Body of pancreas (tissue), 4 donors: ENCODE measurements around the gene SYCP3. TPM values are rescaled to one million over a fixed set of nuclear protein-coding genes. Genes with fewer than 3 reads are reported as not detected.

ENCODE experiments used
- ATAC-seq: fragments of 150-250 bp; one replicate; pipeline ENCODE4 v1.9.1; 2016
- DNase-seq, 4 donors: peaks; one replicate each; pipeline ENCODE4 v3.0.0-alpha.2; 2019
- H3K27ac ChIP-seq, 4 donors: fragments of 200-600 bp; sonication (generic); 1 replicate in 3 of 4; 2 replicates in 1 of 4; pipeline versions ENCODE4 v1.5.1 to v1.6.1; 2016 to 2019; ENCODE audit warnings: mild to moderate bottlenecking in 1 of 4, mixed read lengths in 1 of 4, moderate library complexity in 1 of 4
- H3K27me3 ChIP-seq, 2 donors: fragments of 200-600 bp; sonication (generic); one replicate each; pipeline ENCODE4 v1.6.0; 2016; ENCODE audit warnings: mild to moderate bottlenecking in 1 of 2
- H3K36me3 ChIP-seq, 2 donors: fragments of 200-600 bp; sonication (generic); replicated peaks in 1 of 2; 2 replicates each; pipeline ENCODE4 v1.5.1; 2016; ENCODE audit warnings: low read depth in 2 of 2; ENCODE audit not compliant: insufficient read depth in 1 of 2
- H3K4me1 ChIP-seq: fragments of 200-600 bp; sonication (generic); one replicate; pipeline ENCODE4 v1.6.0; 2016
- H3K4me3 ChIP-seq, 2 donors: fragments of 200-600 bp; sonication (generic); 1 replicate in 1 of 2; 2 replicates in 1 of 2; pipeline ENCODE4 v1.5.1; 2016 to 2019
- H3K9me3 ChIP-seq, 3 donors: fragments of 200-600 bp; sonication (generic); 1 replicate in 2 of 3; 2 replicates in 1 of 3; pipeline ENCODE4 v1.5.1; 2016
- POLR2A ChIP-seq, 3 donors: fragments of 450-650 bp; IDR thresholded peaks; one replicate each; pipeline ENCODE4 v1.6.1; 2016; ENCODE audit warnings: antibody characterized with exemption in 3 of 3, mild to moderate bottlenecking in 2 of 3
- WGBS, 2 donors: methylation state at CpG; one replicate each; pipeline ENCODE4 v1.1.5; 2017; 5-methylcytosine and 5-hydroxymethylcytosine counted together
- intact Hi-C: fragments of 100-400 bp; cut with DNase I; formaldehyde crosslinking; loops from one replicate; pipeline ENCODE4 v1.15.1; 2023
- total RNA-seq, 2 donors: library from RNA; depleted of rRNA; stranded (reverse); fragments of >200 nt; gene quantifications; one replicate each; pipeline ENCODE4 v1.1.0, GENCODE V29; 2016
- TF ChIP-seq, protein P1 (sequence below), 7 experiments: fragments of 450-650 bp in 4 of 7; fragments of 200-600 bp in 3 of 7; sonication (generic) in 3 of 7; IDR thresholded peaks; one replicate each; pipeline ENCODE4 v1.5.1; 2016 to 2019; ENCODE audit warnings: antibody characterized with exemption in 7 of 7

Gene SYCP3
- total RNA-seq, 2 donors from 2014 or later, result 0.26 TPM; not detected in 1

- peaks cover 0 to 2% of the 10 kb centered on the region in 2 donors for H3K36me3 ChIP-seq
- ATAC-seq, result no peak
- intact Hi-C loops, result loop anchor here (5.0 kb wide), 1 partner anchor 59 kb away; no protein-coding TSS in a partner anchor
- no peak for TF ChIP-seq POLR2A (IDR thresholded peaks at IDR 0.05)
- TF ChIP-seq, protein P1, sequence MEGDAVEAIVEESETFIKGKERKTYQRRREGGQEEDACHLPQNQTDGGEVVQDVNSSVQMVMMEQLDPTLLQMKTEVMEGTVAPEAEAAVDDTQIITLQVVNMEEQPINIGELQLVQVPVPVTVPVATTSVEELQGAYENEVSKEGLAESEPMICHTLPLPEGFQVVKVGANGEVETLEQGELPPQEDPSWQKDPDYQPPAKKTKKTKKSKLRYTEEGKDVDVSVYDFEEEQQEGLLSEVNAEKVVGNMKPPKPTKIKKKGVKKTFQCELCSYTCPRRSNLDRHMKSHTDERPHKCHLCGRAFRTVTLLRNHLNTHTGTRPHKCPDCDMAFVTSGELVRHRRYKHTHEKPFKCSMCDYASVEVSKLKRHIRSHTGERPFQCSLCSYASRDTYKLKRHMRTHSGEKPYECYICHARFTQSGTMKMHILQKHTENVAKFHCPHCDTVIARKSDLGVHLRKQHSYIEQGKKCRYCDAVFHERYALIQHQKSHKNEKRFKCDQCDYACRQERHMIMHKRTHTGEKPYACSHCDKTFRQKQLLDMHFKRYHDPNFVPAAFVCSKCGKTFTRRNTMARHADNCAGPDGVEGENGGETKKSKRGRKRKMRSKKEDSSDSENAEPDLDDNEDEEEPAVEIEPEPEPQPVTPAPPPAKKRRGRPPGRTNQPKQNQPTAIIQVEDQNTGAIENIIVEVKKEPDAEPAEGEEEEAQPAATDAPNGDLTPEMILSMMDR (IDR thresholded peaks at IDR 0.05), result no peak
- DNase-seq, result no peak
- H3K4me1 ChIP-seq, result no peaks in the 10 kb centered on the region
- H3K4me3 ChIP-seq, result no peak overlapping the region
- no peaks in the 10 kb centered on the region for H3K9me3 ChIP-seq
- H3K27me3 ChIP-seq, result no peaks in the 10 kb centered on the region
- 63 to 70% methylated on average over 4 of the region's 4 CpGs for WGBS, 2 donors
- no peak overlapping the region for H3K27ac ChIP-seq
These were observed 38.7 kb upstream of the SYCP3 start for GRCh38 chr12:101777978-101778377.

- intact Hi-C loops, result loop anchor here (5.0 kb wide), 1 partner anchor 60 kb away; no protein-coding TSS in a partner anchor
- no peak overlapping the region for H3K27ac ChIP-seq
These were observed 38.2 kb upstream of the SYCP3 start for GRCh38 chr12:101777485-101777884.

GRCh38 chr12:101775816-101776215 is 36.6 kb upstream of the SYCP3 start:
- H3K36me3 ChIP-seq, result peaks cover 0 to 2% of the 10 kb centered on the region in 2 donors
- H3K27ac ChIP-seq, result no peak overlapping the region
- WGBS, 2 donors, result 50 to 66% methylated on average over 2 of the region's 2 CpGs
- intact Hi-C loops, result loop anchor here (5.0 kb wide), 1 partner anchor 61 kb away; no protein-coding TSS in a partner anchor
- H3K27me3 ChIP-seq, result no peaks in the 10 kb centered on the region
- DNase-seq, result no peak
- no peak for TF ChIP-seq POLR2A (IDR thresholded peaks at IDR 0.05)
- TF ChIP-seq, protein P1 (IDR thresholded peaks at IDR 0.05), result no peak
- H3K9me3 ChIP-seq, result no peaks in the 10 kb centered on the region
- no peak for ATAC-seq
- H3K4me3 ChIP-seq, result no peak overlapping the region
- H3K4me1 ChIP-seq, result no peaks in the 10 kb centered on the region

More at GRCh38 chr12:101777485-101777884, 38.2 kb upstream of the SYCP3 start:
- peaks cover 0 to 2% of the 10 kb centered on the region in 2 donors for H3K36me3 ChIP-seq
- DNase-seq (no peak), ATAC-seq (no peak)
- no peak for TF ChIP-seq POLR2A (IDR thresholded peaks at IDR 0.05)
- TF ChIP-seq, protein P1 (IDR thresholded peaks at IDR 0.05), result no peak
- WGBS, 2 donors, result 54 to 74% methylated on average over 3 of the region's 3 CpGs
- H3K9me3 ChIP-seq, result no peaks in the 10 kb centered on the region
- no peak overlapping the region for H3K4me3 ChIP-seq
- no peaks in the 10 kb centered on the region for H3K4me1 ChIP-seq
- H3K27me3 ChIP-seq, result no peaks in the 10 kb centered on the region

GRCh38 chr12:101773650-101774162 is 34.4 kb upstream of the SYCP3 start:
- 46 to 48% methylated on average over 2 of the region's 2 CpGs for WGBS, 2 donors
- Histone ChIP-seq H3K4me3 (no peak overlapping the region), H3K27me3 (no peaks in the 10 kb centered on the region), H3K36me3 (peaks cover 0 to 2% of the 10 kb centered on the region in 2 donors), H3K4me1 (no peaks in the 10 kb centered on the region), H3K9me3 (no peaks in the 10 kb centered on the region), H3K27ac (no peak overlapping the region)
- no peak for TF ChIP-seq POLR2A (IDR thresholded peaks at IDR 0.05)
- TF ChIP-seq, protein P1 (IDR thresholded peaks at IDR 0.05), result peak; percentile 91 to 99 (median 94)
- ATAC-seq (peak; percentile 88), DNase-seq (peak; percentile 63 to 73 (median 66))
- intact Hi-C loops, result no loop called here
